Tibial nerve (tissue), 3 donors: ENCODE measurements around the gene TSHZ2.

Experiments used
- POLR2A ChIP-seq, 2 donors: fragments of 450-650 bp; IDR thresholded peaks; one replicate each; pipeline ENCODE4 v1.6.1; 2017; ENCODE audit warnings: antibody characterized with exemption in 2 of 2, mild to moderate bottlenecking in 2 of 2, moderate library complexity in 2 of 2
- TF ChIP-seq, protein P1 (sequence below), 5 experiments: fragments of 200-600 bp in 3 of 5; fragments of 450-650 bp in 2 of 5; sonication (generic) in 3 of 5; IDR thresholded peaks; one replicate each; pipeline ENCODE4 v1.5.1; 2016 to 2019; ENCODE audit warnings: antibody characterized with exemption in 5 of 5, mild to moderate bottlenecking in 3 of 5, moderate library complexity in 2 of 5

DNA sequence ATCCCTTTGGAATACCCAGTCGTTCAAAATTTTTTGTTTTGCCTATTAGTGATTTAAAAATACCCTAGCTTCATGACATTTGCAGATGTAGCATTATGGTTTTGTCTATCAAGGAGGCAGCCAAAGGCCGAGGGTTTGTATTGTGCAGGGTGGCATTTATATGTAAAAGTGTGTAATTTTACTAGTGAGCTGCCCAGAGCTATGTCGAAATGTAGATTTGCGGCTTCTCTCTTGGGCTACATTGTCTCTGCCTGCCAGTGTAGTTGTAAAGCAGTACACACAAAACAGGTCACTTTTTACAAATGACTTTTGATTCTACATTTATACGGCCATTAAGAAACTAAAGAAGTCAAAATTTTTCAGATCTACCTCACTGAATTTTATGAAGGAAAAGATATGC, 87.7 kb downstream of the TSHZ2 start:
- TF ChIP-seq, protein P1, sequence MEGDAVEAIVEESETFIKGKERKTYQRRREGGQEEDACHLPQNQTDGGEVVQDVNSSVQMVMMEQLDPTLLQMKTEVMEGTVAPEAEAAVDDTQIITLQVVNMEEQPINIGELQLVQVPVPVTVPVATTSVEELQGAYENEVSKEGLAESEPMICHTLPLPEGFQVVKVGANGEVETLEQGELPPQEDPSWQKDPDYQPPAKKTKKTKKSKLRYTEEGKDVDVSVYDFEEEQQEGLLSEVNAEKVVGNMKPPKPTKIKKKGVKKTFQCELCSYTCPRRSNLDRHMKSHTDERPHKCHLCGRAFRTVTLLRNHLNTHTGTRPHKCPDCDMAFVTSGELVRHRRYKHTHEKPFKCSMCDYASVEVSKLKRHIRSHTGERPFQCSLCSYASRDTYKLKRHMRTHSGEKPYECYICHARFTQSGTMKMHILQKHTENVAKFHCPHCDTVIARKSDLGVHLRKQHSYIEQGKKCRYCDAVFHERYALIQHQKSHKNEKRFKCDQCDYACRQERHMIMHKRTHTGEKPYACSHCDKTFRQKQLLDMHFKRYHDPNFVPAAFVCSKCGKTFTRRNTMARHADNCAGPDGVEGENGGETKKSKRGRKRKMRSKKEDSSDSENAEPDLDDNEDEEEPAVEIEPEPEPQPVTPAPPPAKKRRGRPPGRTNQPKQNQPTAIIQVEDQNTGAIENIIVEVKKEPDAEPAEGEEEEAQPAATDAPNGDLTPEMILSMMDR (IDR thresholded peaks at IDR 0.05) = no peak
- no peak for TF ChIP-seq POLR2A (IDR thresholded peaks at IDR 0.05)
